HG03196 (cell line): ENCODE measurements around the gene DYNC2H1.
"Not testable (repeated sequence)": the region's sequence is repeated elsewhere in the genome, so short reads cannot be mapped to it uniquely, and the experiment has no call there.

ENCODE experiments used
- ATAC-seq: cut with Tn5 transposase; IDR thresholded peaks from one replicate; pipeline ENCODE4 v1.9.1; 2021; ENCODE audit not compliant: unreplicated experiment

Gene DYNC2H1

DNA sequence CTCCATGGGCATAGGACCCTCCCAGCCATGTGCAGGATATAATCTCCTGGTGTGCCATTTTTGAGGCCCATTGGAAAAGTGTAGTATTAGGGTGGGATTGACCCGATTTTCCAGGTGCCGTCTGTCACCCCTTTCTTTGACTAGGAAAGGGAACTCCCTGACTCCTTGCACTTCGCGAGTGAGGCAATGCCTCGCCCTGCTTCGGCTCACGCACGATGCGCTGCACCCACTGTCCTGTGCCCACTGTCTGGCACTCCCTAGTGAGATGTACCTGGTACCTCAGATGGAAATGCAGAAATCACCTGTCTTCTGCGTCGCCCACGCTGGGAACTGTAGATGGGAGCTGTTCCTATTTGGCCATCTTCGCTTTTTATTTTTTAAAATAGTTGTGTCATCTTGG, 32.8 kb downstream of the DYNC2H1 start:
- not testable (repeated sequence) for ATAC-seq

DNA sequence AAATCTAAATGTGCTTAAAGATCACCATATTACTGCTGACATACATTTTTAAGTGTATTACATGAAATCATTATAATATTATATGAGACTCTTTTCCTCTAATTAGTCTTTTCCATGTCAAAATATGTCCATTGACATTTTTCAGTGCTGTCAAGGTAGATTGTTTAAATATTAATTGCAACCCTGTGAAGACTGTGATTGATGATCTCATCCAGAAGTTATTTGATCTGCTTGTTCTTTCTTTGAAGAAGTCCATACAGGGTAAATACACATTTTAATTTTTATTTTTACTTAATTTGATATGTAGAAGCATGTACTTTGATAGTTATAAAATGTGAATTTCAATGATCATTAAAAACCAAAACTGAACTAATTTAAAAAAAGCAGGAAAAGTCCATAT, 38.4 kb downstream of the DYNC2H1 start:
- ATAC-seq, result no peak

DNA sequence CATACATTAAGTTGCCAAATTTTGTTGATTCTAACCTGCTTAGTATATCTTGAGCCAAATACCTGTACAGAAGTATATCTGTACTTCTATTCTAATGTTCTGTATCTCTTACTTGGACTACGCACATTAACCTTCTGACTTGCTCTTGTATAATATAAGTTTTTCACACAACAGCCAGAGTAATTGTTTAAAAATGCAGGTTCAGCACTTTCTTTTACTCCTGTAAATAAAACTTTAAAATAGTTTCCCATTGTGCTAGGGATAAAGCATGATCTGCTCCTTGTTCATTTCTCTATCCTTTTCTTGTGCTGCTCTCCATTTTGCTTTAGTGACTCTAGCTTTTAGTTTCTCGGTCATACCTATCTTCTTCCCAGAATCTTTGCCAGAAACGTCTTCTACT, 48.3 kb downstream of the DYNC2H1 start:
- ATAC-seq, result no peak

DNA sequence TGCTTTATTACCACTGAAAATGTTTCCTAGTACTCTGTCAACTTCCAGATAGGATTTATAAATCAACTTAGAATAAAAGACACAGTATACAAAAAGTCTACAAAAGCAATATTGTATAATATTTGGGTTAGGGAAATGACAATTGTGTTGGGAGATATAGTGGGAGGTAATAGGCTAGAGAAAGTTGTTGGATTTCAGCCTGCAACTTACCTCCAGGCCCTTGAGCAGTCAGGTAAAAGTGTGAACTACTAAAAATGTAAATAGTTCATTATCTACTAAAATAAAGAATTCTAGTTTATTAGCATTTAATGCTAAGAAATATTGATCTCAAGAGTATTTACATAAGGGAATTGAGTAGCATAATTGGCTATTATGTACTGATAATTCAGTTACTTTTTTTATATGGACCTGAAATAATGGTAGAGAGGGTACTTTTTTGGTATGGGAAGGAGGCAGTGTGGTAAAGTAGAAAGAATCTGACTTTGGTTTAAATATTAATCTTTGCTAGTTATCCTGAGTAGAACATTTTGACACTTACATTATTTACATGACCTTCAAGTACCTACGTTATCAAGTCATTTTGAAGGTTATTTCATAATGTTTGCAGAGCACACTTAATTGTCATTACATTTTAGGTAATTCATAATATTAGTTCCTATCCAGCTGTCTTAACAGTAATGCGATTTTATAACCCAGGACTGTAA, 55.0 kb downstream of the DYNC2H1 start:
- no peak for ATAC-seq

DNA sequence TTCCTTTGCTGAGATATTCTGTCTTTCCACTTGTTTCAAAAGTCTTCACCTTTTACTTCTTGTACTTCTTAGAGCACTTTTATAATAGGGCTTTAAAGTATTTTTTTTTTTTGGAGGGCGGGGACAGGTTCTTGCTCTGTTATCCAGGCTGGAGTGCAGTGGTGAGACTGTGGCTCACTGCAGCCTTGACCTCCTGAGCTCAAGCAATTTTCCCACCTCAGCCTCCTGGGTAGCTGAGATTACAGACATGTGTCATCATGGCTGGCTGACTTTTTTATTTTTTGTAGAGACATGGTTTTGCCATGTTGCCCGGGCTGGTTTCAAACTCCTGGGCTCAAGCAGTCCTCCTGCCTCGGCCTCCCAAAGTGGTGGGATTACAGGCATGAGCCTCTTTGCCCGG, 57.9 kb downstream of the DYNC2H1 start:
- no peak for ATAC-seq

DNA sequence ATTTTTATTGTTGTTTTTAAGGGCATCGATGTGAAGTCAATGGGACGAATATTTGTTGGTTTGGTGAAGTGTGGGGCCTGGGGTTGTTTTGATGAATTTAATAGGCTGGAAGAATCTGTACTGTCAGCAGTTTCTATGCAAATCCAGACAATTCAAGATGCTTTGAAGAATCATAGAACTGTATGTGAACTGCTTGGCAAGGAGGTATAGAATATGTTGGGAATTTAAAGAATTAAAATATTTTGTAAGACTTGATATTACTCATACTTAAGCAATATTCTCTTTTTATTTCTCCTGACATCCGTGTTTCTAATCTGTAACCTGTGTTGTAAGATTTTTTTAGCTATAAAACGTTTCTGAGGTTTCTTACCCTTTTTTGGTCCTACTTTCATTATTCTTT, 61.6 kb downstream of the DYNC2H1 start:
- no peak for ATAC-seq

DNA sequence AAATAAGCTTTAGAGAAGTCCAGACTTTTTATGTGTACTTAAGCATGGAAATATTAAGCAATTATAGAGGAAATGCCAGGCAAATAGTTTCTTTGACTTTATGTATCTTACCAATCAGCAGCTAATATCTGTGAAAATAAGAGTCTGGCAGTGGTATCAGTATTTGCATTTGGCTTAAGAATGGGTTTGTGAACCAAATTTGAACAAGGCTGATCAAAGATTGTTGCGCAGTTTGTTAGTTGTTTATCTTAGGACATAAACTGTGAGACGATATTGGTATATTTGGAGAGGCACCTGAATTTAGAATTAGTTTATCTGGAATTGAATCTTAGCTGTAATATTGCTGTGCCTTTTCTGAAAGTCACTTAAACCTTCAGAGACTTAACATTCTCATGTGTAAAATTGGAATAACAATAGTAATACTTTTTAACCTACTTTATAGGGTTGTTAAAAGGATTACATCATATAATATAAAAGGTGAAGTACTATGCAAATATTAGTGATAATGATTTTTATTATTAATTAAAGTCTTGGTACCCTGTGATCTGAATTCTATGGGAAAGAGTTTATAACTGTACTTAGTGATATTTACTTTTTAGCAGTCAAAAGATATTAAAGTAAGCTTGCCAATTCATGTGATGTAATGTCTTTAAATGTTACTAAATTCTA, 66.4 kb downstream of the DYNC2H1 start:
- no peak for ATAC-seq

DNA sequence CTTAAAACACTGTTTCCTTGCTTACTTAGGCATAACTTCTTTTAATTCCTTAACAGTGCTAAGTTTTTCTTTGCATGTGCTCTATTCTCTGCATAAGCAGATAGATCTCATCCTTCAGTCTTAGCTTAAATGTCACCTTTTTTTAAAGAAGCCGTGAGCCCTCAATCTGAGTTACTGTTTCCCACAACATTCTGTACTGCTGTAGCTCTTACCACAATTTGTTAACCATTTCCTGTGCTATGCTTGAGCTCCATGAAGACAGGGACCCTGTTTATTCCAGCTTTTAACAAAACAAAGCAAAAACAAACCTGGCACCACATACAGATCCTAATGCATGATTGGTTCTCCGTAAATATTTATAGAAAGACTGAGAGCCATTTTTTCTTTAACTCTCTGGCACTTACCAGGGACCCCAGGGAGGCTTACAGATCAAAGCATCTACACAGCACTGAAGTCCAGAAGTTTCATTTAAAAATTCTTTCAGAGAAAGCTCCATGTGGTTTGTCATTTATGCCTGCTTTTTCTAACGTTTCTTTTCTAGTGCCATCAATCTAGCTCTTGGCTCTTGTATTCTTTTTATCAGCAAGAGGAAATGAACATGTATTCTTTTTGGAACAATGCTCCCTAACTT, 74.9 kb downstream of the DYNC2H1 start:
- no peak for ATAC-seq

DNA sequence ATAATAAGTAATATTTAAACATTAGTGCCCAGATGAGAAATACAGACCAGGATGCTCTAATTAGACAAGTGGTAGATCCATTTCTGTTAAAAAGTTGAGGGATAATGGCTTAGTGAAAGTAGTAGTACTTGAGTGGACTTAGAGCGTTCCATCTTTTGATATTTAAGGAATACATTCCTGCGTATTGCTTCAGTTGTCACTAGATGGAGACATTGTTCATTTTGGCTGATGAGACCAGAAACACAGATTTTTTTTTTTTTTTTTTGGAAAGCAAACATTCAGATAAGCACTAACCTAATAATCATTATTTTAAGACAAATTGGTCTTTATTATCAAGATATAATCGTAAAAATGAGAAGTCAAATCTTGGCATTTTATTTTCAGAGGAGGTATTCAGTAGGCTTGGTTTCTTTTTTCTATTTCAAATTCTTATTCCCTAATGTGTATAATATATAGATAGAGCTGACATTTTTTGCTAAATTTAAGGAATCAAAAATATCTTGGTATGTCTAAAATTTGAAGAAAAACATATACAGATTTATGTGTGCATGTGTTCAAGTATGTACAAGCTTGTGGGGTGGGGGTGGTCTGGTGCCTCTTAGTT, 92.9 kb downstream of the DYNC2H1 start:
- no peak for ATAC-seq

DNA sequence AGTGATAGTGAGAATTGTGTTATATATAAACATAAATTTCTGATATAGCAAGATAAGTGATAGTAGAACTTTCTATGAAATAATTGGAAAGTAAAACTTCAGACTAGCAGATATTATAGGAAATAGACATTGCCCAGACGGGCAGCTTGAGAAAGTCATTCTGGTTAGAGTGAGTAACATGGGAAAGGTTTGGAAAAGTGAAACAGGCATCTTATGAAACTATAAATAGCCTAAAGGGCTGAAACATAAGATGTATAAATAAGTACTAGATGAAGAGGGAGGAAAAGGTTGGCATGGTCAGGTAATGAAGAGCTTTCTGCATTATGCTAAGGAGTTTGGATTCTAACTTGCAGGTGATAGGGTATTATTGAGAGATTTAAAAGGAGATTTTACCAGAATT, 101.3 kb downstream of the DYNC2H1 start:
- ATAC-seq, result no peak

DNA sequence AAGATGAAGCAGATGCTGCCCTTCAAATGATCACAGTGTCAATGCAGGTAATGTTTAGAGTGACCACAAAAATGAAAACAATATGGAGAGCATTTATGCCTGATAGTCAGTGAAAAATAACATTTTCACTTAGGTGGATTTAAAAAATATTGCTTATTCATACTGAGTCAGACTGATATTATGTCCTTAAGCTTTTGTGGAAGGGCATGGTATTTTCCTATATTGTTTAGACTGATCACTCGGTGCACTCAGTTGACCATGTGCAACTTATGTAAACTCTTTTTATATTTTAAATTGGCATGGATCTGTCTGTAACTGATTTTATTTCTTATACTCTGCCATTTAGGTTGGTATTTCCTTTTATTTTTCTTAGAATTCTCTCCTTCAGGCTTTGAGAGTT, 106.6 kb downstream of the DYNC2H1 start:
- no peak for ATAC-seq

DNA sequence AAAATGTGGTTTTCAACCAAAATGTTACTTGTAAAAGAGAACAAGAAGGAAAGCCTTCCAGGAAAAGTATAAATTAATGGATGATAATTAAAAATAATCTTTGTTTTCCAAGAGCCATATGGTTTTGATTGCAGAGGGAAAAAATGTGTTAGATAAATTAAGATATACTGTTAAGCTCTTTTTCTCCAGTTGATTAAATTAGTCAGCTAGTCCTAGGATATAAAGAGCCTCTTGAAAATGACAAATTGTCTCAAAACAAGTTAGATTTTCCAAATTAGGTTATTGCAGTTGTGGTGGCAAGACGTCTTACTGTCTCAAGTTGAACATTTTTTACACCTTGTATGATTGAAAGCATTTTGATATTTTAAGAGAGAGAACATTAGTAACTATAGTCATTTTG, 110.9 kb downstream of the DYNC2H1 start:
- ATAC-seq, result no peak

DNA sequence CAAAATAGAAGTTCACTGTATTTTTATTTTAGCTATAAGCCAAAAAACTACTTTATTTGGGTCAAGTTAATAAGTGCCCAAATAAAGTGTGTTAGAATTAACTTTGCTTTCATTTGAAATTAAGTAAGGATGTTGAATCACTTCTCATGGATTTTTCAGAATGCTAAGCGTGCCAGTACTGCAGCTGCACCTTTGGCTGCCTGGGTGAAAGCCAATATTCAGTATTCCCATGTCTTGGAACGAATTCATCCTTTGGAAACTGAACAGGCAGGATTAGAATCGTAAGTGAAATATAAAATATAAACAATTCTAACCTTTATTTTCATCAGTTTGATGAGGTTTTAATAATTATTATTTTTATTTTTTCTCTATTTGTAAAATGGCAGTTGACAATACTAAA, 113.6 kb downstream of the DYNC2H1 start:
- ATAC-seq, result no peak

DNA sequence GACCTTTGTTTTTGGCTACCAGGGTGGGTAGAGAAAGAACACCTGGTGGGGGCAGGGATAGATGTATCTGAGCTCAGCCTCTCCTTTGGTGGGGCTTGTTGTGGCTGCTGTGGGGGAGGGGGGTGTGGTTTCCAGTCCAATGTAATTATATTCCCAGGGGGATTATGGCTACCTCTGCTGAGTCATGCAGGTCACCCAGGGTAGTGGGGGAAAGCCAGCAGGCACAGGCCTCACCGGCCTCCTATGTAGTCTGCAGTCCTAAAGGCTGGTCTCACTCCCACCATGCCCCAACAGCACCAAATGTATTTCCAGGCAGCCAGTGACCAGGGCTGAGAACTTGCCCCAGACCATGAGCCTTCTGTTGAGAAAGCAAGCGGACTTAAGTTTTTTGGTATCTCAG, 119.6 kb downstream of the DYNC2H1 start:
- ATAC-seq, result no peak

DNA sequence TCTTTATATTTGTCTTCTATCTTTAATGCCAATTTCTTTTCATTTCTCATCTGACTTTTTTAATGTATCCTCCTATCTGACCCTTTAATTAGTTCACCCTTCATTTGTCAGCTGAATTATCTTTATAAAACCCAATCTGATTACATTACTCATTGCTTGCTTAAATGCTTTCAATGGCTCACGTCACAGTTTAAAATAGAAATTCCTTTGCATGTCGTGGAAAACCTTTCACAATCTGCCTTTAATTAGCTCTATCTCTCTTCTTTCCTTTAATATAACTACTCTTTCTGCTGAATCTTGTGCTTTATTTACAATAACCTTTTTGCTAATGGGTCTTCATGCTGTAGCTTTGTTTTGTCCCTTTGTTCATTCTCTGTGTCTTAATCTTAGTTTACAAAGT, 125.7 kb downstream of the DYNC2H1 start:
- ATAC-seq, result no peak

DNA sequence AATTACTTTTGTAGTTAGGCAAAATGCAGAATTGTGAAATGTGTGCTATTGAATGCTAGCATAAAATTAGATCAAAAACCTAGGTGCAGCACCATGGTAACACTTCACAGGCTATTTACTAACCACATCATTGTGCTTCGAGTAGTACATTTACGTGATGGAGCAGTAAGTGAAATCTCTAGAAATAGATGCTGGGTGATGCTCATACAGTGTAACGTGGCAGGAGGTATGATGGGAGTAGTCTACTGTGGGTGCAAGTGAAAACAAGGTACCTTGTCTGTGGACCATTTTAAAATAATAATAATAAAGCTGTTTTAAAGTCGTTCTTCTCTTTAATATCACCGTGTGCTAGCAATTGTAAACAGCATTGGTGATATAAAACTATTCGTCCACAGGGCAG, 132.3 kb downstream of the DYNC2H1 start:
- ATAC-seq, result no peak

DNA sequence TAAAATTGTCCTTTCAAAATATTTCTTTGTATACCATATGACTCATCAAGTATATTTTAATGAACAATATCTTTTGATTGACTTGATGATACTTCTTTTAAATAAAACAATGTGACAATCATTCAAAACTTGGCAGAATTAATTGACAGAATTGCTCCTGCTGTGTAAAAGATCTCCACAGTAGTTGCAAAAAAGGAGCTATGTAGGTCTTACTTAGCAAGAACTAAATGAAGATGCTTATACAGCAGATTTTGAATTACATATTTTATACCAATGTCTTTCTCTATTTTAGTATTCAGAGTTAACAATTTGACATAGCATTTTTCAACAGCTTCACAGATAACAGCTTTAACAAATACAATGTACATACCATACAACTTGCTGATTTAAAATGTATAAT, 144.9 kb downstream of the DYNC2H1 start:
- no peak for ATAC-seq

DNA sequence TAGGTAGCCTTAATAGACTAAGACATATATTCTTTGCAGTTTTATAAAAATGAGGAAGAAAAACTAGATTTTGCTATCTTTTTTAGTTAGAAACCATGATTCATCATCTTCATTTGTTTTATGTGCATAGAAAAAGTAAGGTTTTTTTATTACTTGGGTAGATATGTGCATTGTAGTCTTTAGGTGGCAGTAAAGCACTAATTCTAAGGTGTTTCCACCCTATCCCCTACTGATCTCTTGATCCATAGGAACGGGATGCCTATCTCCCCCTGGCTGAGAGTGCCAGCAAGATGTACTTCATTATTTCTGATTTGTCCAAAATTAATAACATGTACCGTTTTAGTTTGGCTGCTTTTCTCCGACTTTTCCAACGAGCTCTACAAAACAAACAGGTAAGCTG, 148.1 kb downstream of the DYNC2H1 start:
- no peak for ATAC-seq

DNA sequence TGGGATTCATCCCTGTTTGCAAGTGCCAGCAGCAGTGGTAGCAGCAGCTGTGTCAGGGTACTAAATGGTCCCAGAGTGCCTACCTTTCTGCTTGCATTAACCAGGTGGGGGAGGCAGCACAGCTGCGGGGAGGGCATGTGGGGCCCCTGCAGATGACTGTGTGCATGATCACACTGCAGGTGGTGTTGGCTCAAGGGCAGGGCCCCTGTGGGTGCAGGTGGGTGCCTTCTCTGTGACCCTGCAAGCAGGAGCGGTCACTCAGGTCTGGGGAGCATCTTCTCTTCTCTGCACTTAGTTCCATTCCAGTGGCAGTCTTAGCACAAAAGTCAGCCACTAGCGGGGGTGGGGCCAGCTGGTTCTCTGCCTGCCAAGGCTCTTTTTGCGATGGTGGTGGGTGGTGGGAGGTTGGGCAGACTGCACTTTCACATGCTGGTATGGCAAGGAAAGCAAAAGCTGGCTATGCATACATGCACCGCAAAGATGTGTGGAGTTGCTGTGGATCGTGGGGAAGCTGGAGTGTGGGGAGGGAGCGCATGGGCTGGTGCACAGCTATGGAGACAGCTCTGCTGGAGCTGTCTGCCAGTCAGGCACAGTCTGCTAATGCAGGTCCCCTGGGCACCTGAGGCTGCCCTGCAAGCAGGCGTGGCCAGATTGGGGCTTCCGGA, 157.1 kb downstream of the DYNC2H1 start:
- ATAC-seq, result no peak

DNA sequence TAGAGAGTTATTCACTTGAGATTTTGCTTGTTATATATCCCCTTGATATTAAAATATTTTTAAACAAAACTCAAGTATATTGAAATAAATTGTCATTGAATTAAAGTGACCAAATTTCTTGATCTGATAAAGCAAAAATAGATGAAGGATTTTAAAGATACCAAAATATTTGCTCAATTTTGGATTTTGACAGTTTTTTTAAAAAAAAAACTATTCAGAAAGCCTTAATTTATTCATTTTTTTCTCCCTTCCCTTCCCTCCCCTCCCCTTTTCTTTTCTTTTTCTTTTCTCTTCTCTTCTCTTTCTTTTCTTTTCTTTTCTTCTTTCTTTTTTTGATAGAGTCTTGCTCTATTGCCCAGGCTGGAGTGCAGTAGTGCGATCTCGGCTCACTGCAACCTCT, 163.7 kb downstream of the DYNC2H1 start:
- no peak for ATAC-seq

DNA sequence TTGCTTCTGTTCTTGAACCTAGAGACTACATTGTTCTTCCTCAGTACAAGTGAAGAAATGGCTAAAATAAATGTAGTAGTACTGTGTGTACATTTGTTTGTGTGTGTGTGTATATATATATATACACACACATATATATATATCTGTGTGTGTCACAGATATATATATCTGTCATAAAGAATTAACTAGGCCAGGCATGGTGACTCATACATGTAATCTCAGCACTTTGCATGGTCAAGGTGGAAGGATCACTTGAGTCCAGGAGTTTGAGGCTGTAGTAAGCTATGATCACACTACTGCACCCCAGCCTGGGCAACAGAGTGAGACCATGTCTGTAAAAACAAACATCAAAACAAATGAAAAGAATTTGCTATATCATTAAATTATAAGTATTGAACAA, 164.8 kb downstream of the DYNC2H1 start:
- no peak for ATAC-seq

DNA sequence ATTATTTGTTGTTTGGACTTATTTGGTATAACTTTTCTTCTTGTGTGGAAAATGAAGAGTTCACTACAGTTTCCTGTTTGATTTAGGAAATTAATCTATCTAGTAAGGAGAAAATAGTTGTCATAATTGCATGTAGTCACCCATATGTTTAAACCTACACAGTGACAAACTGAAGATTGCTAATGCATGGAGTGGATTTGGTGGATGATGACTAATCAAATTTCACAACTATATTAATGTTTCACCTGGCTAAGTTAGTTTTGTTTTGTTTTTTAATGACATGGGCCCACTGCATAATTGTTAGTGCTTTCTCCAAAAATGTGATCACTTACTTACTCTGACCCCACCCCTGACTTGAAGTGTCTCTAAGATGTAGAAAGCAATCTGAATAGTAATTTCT, 170.6 kb downstream of the DYNC2H1 start:
- no peak for ATAC-seq
